ENCODE data around the gene CHMP5. TPM values are rescaled to one million over a fixed set of nuclear protein-coding genes. Genes with fewer than 3 reads are reported as not detected.

CHMP5 gene
- total RNA-seq = 11.8 TPM

- DNase-seq (ENCODE audit: low read depth in 2 of 3, low spot score in 2 of 3) = peak; percentile 98 to 100 (median 99)
Measured at GRCh38 chr9:33264473-33265177, at the start of gene CHMP5, which contains the start of gene BAG1. TSS of gene CHMP5 (plus strand) at chr9:33265049. CDS start at chr9:33265079, 30 bp downstream. TSS of gene BAG1 (minus strand) at chr9:33264708.

GRCh38 chr9:33220681-33221567 lies 43.9 kb upstream of the CHMP5 start:
- no peak for DNase-seq (ENCODE audit: low read depth in 2 of 3, low spot score in 2 of 3)

- no peak for DNase-seq (ENCODE audit: low read depth in 2 of 3, low spot score in 2 of 3)
Measured at GRCh38 chr9:33221568-33221884, 43.3 kb upstream of the CHMP5 start.

GRCh38 chr9:33222031-33222430 lies 42.8 kb upstream of the CHMP5 start:
- DNase-seq (ENCODE audit: low read depth in 2 of 3, low spot score in 2 of 3) = peak in 1 of 3 donors; percentile 33

- DNase-seq (ENCODE audit: low read depth in 2 of 3, low spot score in 2 of 3) = no peak
Measured at GRCh38 chr9:33223696-33224095, 41.2 kb upstream of the CHMP5 start.

- peak; percentile 45 to 91 (median 80) for DNase-seq (ENCODE audit: low read depth in 2 of 3, low spot score in 2 of 3)
Measured at GRCh38 chr9:33225319-33226147, 39.3 kb upstream of the CHMP5 start.

GRCh38 chr9:33227008-33227398 lies 37.8 kb upstream of the CHMP5 start:
- peak in 2 of 3 donors; percentile 44 to 64 for DNase-seq (ENCODE audit: low read depth in 2 of 3, low spot score in 2 of 3)

GRCh38 chr9:33227741-33228140 lies 37.1 kb upstream of the CHMP5 start:
- no peak for DNase-seq (ENCODE audit: low read depth in 2 of 3, low spot score in 2 of 3)

GRCh38 chr9:33228606-33229005 lies 36.2 kb upstream of the CHMP5 start:
- DNase-seq (ENCODE audit: low read depth in 2 of 3, low spot score in 2 of 3) = no peak

- DNase-seq (ENCODE audit: low read depth in 2 of 3, low spot score in 2 of 3) = no peak
Measured at GRCh38 chr9:33229359-33230114, 35.3 kb upstream of the CHMP5 start.

GRCh38 chr9:33230756-33231622 lies 33.9 kb upstream of the CHMP5 start:
- DNase-seq (ENCODE audit: low read depth in 2 of 3, low spot score in 2 of 3) = no peak

- DNase-seq (ENCODE audit: low read depth in 2 of 3, low spot score in 2 of 3) = no peak
Measured at GRCh38 chr9:33231623-33231942, 33.3 kb upstream of the CHMP5 start.

GRCh38 chr9:33232815-33233214 lies 32.0 kb upstream of the CHMP5 start:
- DNase-seq (ENCODE audit: low read depth in 2 of 3, low spot score in 2 of 3) = no peak

- DNase-seq (ENCODE audit: low read depth in 2 of 3, low spot score in 2 of 3) = peak in 2 of 3 donors; percentile 82 to 94
Measured at GRCh38 chr9:33233626-33234342, 31.1 kb upstream of the CHMP5 start.

GRCh38 chr9:33234511-33235467 lies 30.1 kb upstream of the CHMP5 start:
- no peak for DNase-seq (ENCODE audit: low read depth in 2 of 3, low spot score in 2 of 3)

- no peak for DNase-seq (ENCODE audit: low read depth in 2 of 3, low spot score in 2 of 3)
Measured at GRCh38 chr9:33236571-33236970, 28.3 kb upstream of the CHMP5 start.

- peak in 2 of 3 donors; percentile 90 to 98 for DNase-seq (ENCODE audit: low read depth in 2 of 3, low spot score in 2 of 3)
Measured at GRCh38 chr9:33239921-33240320, 24.9 kb upstream of the CHMP5 start, which contains the start of gene SPINK4. TSS of gene SPINK4 (plus strand) at chr9:33240167. CDS start at chr9:33240209, 42 bp downstream.

- no peak for DNase-seq (ENCODE audit: low read depth in 2 of 3, low spot score in 2 of 3)
Measured at GRCh38 chr9:33241298-33241697, 23.6 kb upstream of the CHMP5 start.

All from hematopoietic multipotent progenitor cell (in vitro differentiated cells).